GM12878 (cell line): ENCODE results near the gene PYGM. TPM values are rescaled to one million over a fixed set of nuclear protein-coding genes. Genes with fewer than 3 reads are reported as not detected.

Source experiments
- ATAC-seq: fragments of 200-7000 bp; cut with Tn5 transposase; 3 replicates; pipeline ENCODE4 v1.9.1; 2020; ENCODE audit warnings: mild to moderate bottlenecking, moderate library complexity
- BruUV-seq: library from RNA; stranded (reverse); fragments of 400-500 nt; replicated peaks from 2 replicates; lab custom pipeline; 2021; lab: Mats Ljungman, UMichigan
- CTCF ChIA-PET: fragments of 300-600 bp; sonication (Branson Sonifier 250); formaldehyde crosslinking; extraction: SDS; loops from one replicate; lab custom pipeline; 2021; ENCODE audit warnings: inconsistent platforms; lab: Yijun Ruan, JAX
- POLR2A ChIA-PET: fragments of 350-600 bp; formaldehyde crosslinking; extraction: SDS; loops from one replicate; lab custom pipeline; 2021; ENCODE audit warnings: inconsistent platforms; lab: Charles Lee
- RAD21 ChIA-PET: fragments of 300-600 bp; sonication (Branson Sonifier 250); formaldehyde crosslinking; loops from one replicate; lab custom pipeline; 2023; ENCODE audit warnings: antibody characterized with exemption; ENCODE audit not compliant: unreplicated experiment; lab: Charles Lee
- SMC1A ChIA-PET: fragments of 300-600 bp; sonication (Branson Sonifier 250); formaldehyde crosslinking; loops from one replicate; lab custom pipeline; 2023; ENCODE audit not compliant: unreplicated experiment, uncharacterized antibody; lab: Charles Lee
- DNase-seq: peaks from one replicate; pipeline ENCODE4 v3.0.0-alpha.2; 2011; ENCODE audit warnings: low read depth, low spot score
- FAIRE-seq: peaks from 3 replicates; lab custom pipeline; 2011; peaks lifted over from hg19 to GRCh38; lab: Jason Lieb, UNC
- H2AFZ ChIP-seq: 2 replicates; pipeline ENCODE4 v1.6.0; 2011; ENCODE audit warnings: low read depth, low read length, control low read depth; ENCODE audit not compliant: control insufficient read depth
- H3K27ac ChIP-seq: 2 replicates; pipeline ENCODE4 v1.5.1; 2011; ENCODE audit warnings: control low read depth; ENCODE audit not compliant: control insufficient read depth, insufficient read depth
- H3K27me3 ChIP-seq, 2 experiments: replicated peaks in 1 of 2; 2 replicates each; pipeline versions ENCODE4 v1.6.0 to v1.6.1; 2011; ENCODE audit warnings: low read length in 1 of 2; ENCODE audit not compliant: control insufficient read depth in 2 of 2, insufficient read depth in 2 of 2
- H3K36me3 ChIP-seq, 2 experiments: 2 replicates each; pipeline ENCODE4 v1.5.1; 2011; ENCODE audit warnings: low read length in 1 of 2; ENCODE audit not compliant: control insufficient read depth in 2 of 2, insufficient read depth in 2 of 2
- H3K4me1 ChIP-seq: 2 replicates; pipeline ENCODE4 v1.6.1; 2011; ENCODE audit warnings: mild to moderate bottlenecking, low read length, moderate library complexity, mixed read lengths; ENCODE audit not compliant: control insufficient read depth, insufficient read depth
- H3K4me2 ChIP-seq: 2 replicates; pipeline ENCODE4 v1.6.0; 2011; ENCODE audit warnings: control low read depth; ENCODE audit not compliant: control insufficient read depth, insufficient read depth
- H3K4me3 ChIP-seq: fragments of 200-600 bp; sonication (generic); 2 replicates; pipeline ENCODE4 v1.5.1; 2016
- H3K79me2 ChIP-seq: 2 replicates; pipeline ENCODE4 v1.6.0; 2011; ENCODE audit warnings: low read length; ENCODE audit not compliant: control insufficient read depth, insufficient read depth
- H3K9ac ChIP-seq: 2 replicates; pipeline ENCODE4 v1.8.0; 2011; ENCODE audit warnings: low read length, control low read depth, mixed read lengths; ENCODE audit not compliant: control insufficient read depth, insufficient read depth
- H3K9me3 ChIP-seq: replicated peaks from 3 replicates; pipeline ENCODE4 v1.5.1; 2011; ENCODE audit warnings: mild to moderate bottlenecking, low read length; ENCODE audit not compliant: control insufficient read depth, insufficient read depth
- H4K20me1 ChIP-seq: 2 replicates; pipeline ENCODE4 v1.6.0; 2011; ENCODE audit not compliant: control insufficient read depth, insufficient read depth
- BHLHE40 ChIP-seq, 2 experiments: fragments of 450-650 bp in 1 of 2; IDR thresholded peaks; 2 replicates each; pipeline ENCODE4 v1.6.1; 2011 to 2017; ENCODE audit warnings: low read depth in 2 of 2, borderline replicate concordance in 1 of 2, improper control_type of control experiment in 1 of 2, low read length in 1 of 2, mild to moderate bottlenecking in 1 of 2
- CHD2 ChIP-seq: IDR thresholded peaks from 2 replicates; pipeline ENCODE4 v1.6.1; 2011; ENCODE audit warnings: low read depth, low read length, improper control_type of control experiment, borderline replicate concordance
- CREB1 ChIP-seq: IDR thresholded peaks from 2 replicates; pipeline ENCODE4 v1.6.1; 2012; ENCODE audit warnings: low read depth, mild to moderate bottlenecking, inconsistent platforms
- MEF2A ChIP-seq: IDR thresholded peaks from 2 replicates; pipeline ENCODE4 v1.6.1; 2011; ENCODE audit warnings: low read depth, mild to moderate bottlenecking, low read length, moderate library complexity; ENCODE audit not compliant: insufficient read depth
- NBN ChIP-seq: fragments of 450-650 bp; IDR thresholded peaks from 2 replicates; pipeline ENCODE4 v1.6.1; 2016
- RELA ChIP-seq: fragments of 450-650 bp; IDR thresholded peaks from 2 replicates; pipeline ENCODE4 v1.8.0; 2014; ENCODE audit warnings: borderline replicate concordance; ENCODE audit not compliant: partially characterized antibody
- RFX5 ChIP-seq: IDR thresholded peaks from 2 replicates; pipeline ENCODE4 v1.6.1; 2011; ENCODE audit warnings: low read depth, low read length, improper control_type of control experiment
- STAT1 ChIP-seq: fragments of 450-650 bp; conservative IDR thresholded peaks from 2 replicates; pipeline ENCODE4 v1.6.1; 2014; ENCODE audit warnings: antibody characterized with exemption, mild to moderate bottlenecking
- WGBS: methylation state at CpG from one replicate; pipeline ENCODE4 v1.1.6; 2016; ENCODE audit warnings: low lambda C conversion rate; ENCODE audit not compliant: insufficient replicate concordance, insufficient coverage; ENCODE audit errors: missing lambda C conversion rate; 5-methylcytosine and 5-hydroxymethylcytosine counted together
- in situ Hi-C: fragments of 300-500 bp; cut with MboI; formaldehyde crosslinking; loops from 9 replicates; pipeline ENCODE4 v1.14.3; 2018; ENCODE audit warnings: mixed read lengths
- intact Hi-C: fragments of 100-400 bp; cut with micrococcal nuclease; formaldehyde crosslinking; loops from one replicate; pipeline ENCODE4 v1.14.2; 2022; ENCODE audit not compliant: unreplicated experiment
- polyA plus RNA-seq, 11 experiments: library from polyadenylated mRNA; depleted of rRNA in 4 of 11; unstranded in 6 of 11; stranded (reverse) in 5 of 11; fragments of >200 nt; fragmentation: Nextera tagmentation in 4 of 11; fragmentation: Illumina TruSeq in 1 of 11; extraction: Ambion mirVana in 4 of 11; extraction: Trizol in 1 of 11; gene quantifications; 1 replicate in 1 of 11; 2 replicates in 10 of 11; pipeline versions ENCODE4 v1.2.1 to v1.2.3, GENCODE V29; 2011 to 2016; ENCODE audit warnings: inconsistent platforms in 2 of 11, missing spikeins in 2 of 11, low read depth in 1 of 11
- total RNA-seq, 4 experiments: library from RNA; depleted of rRNA in 3 of 4; stranded (reverse); fragments of >200 nt in 3 of 4; fragmentation: Illumina TruSeq in 1 of 4; extraction: Trizol in 1 of 4; gene quantifications; 2 replicates each; pipeline versions ENCODE4 v1.2.1 to v1.2.3, GENCODE V29; 2013 to 2021
- TF ChIP-seq, protein P1 (sequence below): fragments of 450-650 bp; IDR thresholded peaks from 2 replicates; pipeline ENCODE4 v1.6.1; 2016; ENCODE audit warnings: mild to moderate bottlenecking

The PYGM gene
- total and polyA plus RNA-seq, 10 of the 15 experiments (the other 5 are each of a cell fraction or from before 2014, with no cell fraction given), result 0.04 to 3.7 (median 0.27) TPM; not detected in 1

DNA sequence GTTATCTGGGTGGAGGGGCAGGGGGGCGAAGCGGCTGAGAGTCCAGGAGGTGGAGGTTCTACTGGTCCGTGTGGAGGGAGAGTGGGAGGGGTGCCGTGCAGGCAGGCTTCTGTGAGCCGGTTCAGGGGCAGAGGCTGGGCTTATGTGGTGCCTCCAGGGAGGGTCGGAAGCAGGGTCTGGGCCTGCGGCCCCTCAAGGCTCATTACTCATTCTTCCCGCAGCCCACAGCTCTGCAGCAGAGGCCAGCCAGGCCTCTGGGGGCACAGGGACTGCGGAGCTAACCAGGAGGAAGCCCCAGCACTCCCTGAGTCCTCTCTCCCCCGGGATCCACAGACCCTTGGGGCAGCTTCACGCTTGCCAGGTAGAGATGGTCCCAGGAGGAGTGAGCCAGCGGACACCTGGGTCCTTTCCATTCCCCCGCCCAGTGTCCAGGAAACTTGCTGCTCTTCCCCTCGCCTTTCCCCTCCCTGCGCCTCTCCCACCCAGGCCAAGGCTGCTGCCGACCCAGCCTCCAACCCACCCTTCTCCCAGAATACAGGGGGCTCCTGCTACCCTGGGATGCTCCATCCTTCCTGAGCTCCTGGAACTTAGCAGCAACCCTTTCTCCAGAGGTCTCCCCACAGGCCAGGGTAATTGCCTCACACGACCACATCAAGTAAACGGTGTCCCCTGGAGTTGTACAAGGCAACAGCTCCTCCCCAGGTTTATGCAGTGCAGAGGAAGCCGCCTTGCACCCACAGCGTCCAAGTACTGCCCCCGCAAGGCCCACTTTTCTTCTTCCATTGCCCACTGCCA is 43.1 kb downstream of the PYGM start:
- WGBS, result 10% methylated on average over 20 of the region's 21 CpGs
- H3K4me1 ChIP-seq, result peaks cover 7% of the 10 kb centered on the region
- H3K36me3 ChIP-seq, result no peaks in the 10 kb centered on the region; a peak in 1 of 4 replicates
- CTCF ChIA-PET, result interaction anchor here (1.9 to 6.7 kb wide), 2 partner anchors 18 to 28 kb away, joined by 7 to 58 read pairs; no protein-coding TSS in a partner anchor
- in situ Hi-C loops, result no loop called here
- no peaks in the 10 kb centered on the region for H3K9me3 ChIP-seq
- FAIRE-seq, result no peak
- no peak for TF ChIP-seq MEF2A
- TF ChIP-seq CREB1, result no peak
- POLR2A ChIA-PET, result interaction anchor here (1.0 kb wide), 1 partner anchor 13 kb away, joined by 3 read pairs; no protein-coding TSS in a partner anchor
- no peak for DNase-seq
- intact Hi-C loops, result no loop called here
- SMC1A ChIA-PET, result interaction anchor here (1.5 to 1.7 kb wide), 2 partner anchors 22 to 28 kb away, joined by 3 to 4 read pairs; no protein-coding TSS in a partner anchor
- H4K20me1 ChIP-seq, result no peaks in the 10 kb centered on the region
- no peak overlapping the region for H2AFZ ChIP-seq
- RAD21 ChIA-PET, result interaction anchor here (0.5 to 2.6 kb wide), 7 partner anchors 13 to 618 kb away, joined by 3 to 12 read pairs (median 3); no protein-coding TSS in a partner anchor
- H3K4me3 ChIP-seq, result no peak overlapping the region
- peaks cover 3 to 7% of the 10 kb centered on the region in 2 experiments; a peak in 3 of 4 replicates for H3K27me3 ChIP-seq
- no peak overlapping the region for H3K27ac ChIP-seq
- H3K9ac ChIP-seq, result no peak overlapping the region
- no peak overlapping the region for H3K4me2 ChIP-seq
- peak; percentile 37 for ATAC-seq
- no TSS peak for BruUV-seq
- no peaks in the 10 kb centered on the region for H3K79me2 ChIP-seq

DNA sequence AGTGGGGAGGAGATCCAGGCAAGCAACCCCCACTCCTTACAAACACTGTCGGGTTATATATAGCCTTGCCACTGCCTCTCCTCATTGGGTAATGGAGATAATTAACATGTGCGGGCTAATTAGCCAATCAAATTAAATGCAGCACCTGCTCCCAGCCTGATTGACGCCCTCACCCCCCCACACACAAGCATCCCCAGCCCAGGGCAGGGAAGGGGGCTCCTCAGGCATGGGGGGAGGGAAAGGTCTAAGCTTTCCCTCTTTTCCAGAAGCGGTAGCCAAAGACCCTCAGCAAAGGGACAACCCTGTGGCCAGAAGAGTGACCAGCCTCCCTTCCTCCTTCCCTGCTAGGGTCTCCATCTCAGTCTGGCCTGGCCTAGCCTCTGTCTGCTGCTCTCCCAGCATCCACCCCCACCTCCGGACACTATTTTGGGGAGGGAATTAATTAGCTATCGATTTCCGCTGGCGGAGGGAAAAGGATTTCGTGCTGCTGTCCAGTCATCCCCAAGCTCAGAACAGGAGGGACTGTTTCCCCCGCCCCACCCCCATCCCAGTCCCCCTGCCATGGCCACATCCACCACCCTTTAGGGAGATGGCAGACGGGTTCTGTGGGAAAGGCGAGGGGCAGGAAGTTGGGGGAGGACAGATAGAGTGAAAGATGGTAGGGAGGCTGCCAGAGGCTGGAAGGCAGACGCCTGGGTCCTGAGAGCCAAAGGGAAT is 43.9 kb downstream of the PYGM start:
- WGBS, result 50% methylated on average over 13 of the region's 13 CpGs
- in situ Hi-C loops, result no loop called here
- Histone ChIP-seq H3K9me3 (no peaks in the 10 kb centered on the region), H3K79me2 (no peaks in the 10 kb centered on the region), H4K20me1 (no peaks in the 10 kb centered on the region), H2AFZ (no peak overlapping the region), H3K4me2 (no peak overlapping the region), H3K4me3 (no peak overlapping the region), H3K4me1 (peaks cover 7% of the 10 kb centered on the region), H3K36me3 (no peaks in the 10 kb centered on the region; a peak in 1 of 4 replicates), H3K27me3 (peaks cover 3 to 7% of the 10 kb centered on the region in 2 experiments; a peak in 3 of 4 replicates), H3K27ac (no peak overlapping the region), H3K9ac (no peak overlapping the region)
- ChIA-PET RAD21 (interaction anchor here (1.0 to 2.6 kb wide), 4 partner anchors 12 to 63 kb away, joined by 3 to 12 read pairs (median 4); no protein-coding TSS in a partner anchor), CTCF (interaction anchor here (0.5 to 6.7 kb wide), 5 partner anchors 8 to 28 kb away, joined by 3 to 58 read pairs (median 4); no protein-coding TSS in a partner anchor), SMC1A (interaction anchor here (0.9 to 1.7 kb wide), 4 partner anchors 12 to 29 kb away, joined by 3 to 7 read pairs (median 4); no protein-coding TSS in a partner anchor), POLR2A (interaction anchor here (0.9 kb wide), 1 partner anchor 17 kb away, joined by 3 read pairs; no protein-coding TSS in a partner anchor)
- BruUV-seq, result no TSS peak
- DNase-seq, result no peak
- intact Hi-C loops, result no loop called here
- no peak; the same call in 2 of the 3 replicates for ATAC-seq
- no peak for FAIRE-seq
- TF ChIP-seq STAT1, result no peak
- TF ChIP-seq CHD2, result no peak
- no peak for TF ChIP-seq NBN
- TF ChIP-seq BHLHE40 (IDR thresholded peaks at IDR 0.05; ENCODE audit: borderline replicate concordance in 1 of 2, low read depth in 2 of 2, low read length in 1 of 2), result no peak
- TF ChIP-seq RELA, result no peak
- TF ChIP-seq RFX5, result no peak
- TF ChIP-seq, protein P1, sequence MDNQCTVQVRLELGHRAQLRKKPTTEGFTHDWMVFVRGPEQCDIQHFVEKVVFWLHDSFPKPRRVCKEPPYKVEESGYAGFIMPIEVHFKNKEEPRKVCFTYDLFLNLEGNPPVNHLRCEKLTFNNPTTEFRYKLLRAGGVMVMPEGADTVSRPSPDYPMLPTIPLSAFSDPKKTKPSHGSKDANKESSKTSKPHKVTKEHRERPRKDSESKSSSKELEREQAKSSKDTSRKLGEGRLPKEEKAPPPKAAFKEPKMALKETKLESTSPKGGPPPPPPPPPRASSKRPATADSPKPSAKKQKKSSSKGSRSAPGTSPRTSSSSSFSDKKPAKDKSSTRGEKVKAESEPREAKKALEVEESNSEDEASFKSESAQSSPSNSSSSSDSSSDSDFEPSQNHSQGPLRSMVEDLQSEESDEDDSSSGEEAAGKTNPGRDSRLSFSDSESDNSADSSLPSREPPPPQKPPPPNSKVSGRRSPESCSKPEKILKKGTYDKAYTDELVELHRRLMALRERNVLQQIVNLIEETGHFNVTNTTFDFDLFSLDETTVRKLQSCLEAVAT, result no peak
